ENCODE measurements around the gene ALPI.

The ALPI gene

DNA sequence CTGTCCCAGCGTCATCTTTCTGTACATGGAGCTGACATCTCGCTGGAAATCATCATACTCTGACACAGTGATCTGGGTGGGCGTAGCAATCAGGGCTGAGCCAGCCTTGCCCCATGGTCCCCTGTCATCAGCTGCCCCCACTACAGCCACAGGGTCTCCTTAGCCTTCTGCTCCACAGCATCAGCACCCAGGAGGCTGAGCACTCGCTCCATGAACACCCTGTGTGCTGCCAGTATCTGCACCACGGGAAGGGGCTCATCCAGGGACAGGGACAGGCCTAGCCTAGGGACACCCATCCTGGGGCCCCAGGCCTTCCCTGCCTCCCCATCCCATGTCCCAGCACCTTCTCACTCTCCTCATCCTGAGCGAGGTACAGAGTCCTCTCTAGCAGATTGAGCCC, 37.9 kb upstream of the ALPI start:
- TF ChIP-seq ZNF8 (CRISPR knock-in tag; IDR thresholded peaks at IDR 0.05) (no peak), ZNF70 (CRISPR knock-in tag; IDR thresholded peaks at IDR 0.05) (no peak), ZC3H10 (CRISPR knock-in tag; IDR thresholded peaks at IDR 0.05) (no peak), ESRRG (CRISPR knock-in tag; IDR thresholded peaks at IDR 0.05) (no peak)
- no peak for ATAC-seq

DNA sequence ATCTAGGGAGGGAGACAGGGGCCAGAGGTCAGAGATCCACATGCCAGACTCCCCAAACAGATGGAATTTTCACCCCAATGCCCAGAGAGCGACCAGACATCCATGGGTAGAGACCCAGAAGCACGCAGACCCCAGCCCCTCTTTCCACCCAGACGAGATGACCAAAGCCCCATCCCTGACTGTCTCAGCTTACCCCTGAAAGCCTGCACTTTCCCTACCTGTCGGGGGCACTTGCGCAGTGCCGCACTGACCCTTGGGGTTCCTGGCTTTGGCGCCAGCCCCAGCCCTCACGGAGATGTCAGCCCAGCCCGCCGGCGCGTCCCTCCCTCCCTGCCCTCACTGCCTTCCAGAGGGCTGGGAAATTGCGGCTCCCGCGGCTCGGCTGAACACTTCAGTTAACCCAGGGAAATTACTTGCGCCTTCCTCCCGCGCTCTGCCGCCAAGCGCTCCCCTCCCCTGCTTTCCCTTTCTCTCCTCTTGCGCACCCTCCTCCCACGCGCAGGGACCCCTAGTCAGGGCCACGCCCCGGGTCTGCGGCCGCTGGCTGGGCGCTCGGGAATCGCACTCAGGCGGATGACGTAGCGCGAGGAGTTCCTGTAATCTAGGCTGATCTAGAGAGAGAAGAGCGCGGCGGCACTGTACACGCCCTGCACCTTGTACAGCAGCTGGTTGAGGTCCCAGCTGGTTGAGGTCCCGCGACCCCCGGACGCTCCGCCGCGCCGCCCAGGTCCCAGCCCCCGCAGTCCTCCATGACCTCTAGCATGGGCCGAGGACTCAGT, 37.3 kb upstream of the ALPI start:
- TF ChIP-seq, protein P1, sequence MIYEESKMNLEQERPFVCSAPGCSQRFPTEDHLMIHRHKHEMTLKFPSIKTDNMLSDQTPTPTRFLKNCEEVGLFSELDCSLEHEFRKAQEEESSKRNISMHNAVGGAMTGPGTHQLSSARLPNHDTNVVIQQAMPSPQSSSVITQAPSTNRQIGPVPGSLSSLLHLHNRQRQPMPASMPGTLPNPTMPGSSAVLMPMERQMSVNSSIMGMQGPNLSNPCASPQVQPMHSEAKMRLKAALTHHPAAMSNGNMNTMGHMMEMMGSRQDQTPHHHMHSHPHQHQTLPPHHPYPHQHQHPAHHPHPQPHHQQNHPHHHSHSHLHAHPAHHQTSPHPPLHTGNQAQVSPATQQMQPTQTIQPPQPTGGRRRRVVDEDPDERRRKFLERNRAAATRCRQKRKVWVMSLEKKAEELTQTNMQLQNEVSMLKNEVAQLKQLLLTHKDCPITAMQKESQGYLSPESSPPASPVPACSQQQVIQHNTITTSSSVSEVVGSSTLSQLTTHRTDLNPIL (CRISPR knock-in tag; IDR thresholded peaks at IDR 0.05; ENCODE audit: low read depth), result no peak
- no peak for TF ChIP-seq BACH2 (CRISPR knock-in tag; IDR thresholded peaks at IDR 0.05; ENCODE audit: borderline replicate concordance)
- no peak for TF ChIP-seq ZNF565 (CRISPR knock-in tag; conservative IDR thresholded peaks at IDR 0.05; ENCODE audit: low read depth)
- TF ChIP-seq ZFP3 (CRISPR knock-in tag; IDR thresholded peaks at IDR 0.05), result no peak
- TF ChIP-seq TOX (CRISPR knock-in tag; IDR thresholded peaks at IDR 0.05; ENCODE audit: borderline replicate concordance), result no peak
- TF ChIP-seq ZNF70 (CRISPR knock-in tag; IDR thresholded peaks at IDR 0.05), result no peak
- TF ChIP-seq, protein P2, sequence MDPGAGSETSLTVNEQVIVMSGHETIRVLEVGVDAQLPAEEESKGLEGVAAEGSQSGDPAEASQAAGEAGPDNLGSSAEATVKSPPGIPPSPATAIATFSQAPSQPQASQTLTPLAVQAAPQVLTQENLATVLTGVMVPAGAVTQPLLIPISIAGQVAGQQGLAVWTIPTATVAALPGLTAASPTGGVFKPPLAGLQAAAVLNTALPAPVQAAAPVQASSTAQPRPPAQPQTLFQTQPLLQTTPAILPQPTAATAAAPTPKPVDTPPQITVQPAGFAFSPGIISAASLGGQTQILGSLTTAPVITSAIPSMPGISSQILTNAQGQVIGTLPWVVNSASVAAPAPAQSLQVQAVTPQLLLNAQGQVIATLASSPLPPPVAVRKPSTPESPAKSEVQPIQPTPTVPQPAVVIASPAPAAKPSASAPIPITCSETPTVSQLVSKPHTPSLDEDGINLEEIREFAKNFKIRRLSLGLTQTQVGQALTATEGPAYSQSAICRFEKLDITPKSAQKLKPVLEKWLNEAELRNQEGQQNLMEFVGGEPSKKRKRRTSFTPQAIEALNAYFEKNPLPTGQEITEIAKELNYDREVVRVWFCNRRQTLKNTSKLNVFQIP (CRISPR knock-in tag; IDR thresholded peaks at IDR 0.05; ENCODE audit: borderline replicate concordance, low read depth), result no peak
- TF ChIP-seq, protein P3, sequence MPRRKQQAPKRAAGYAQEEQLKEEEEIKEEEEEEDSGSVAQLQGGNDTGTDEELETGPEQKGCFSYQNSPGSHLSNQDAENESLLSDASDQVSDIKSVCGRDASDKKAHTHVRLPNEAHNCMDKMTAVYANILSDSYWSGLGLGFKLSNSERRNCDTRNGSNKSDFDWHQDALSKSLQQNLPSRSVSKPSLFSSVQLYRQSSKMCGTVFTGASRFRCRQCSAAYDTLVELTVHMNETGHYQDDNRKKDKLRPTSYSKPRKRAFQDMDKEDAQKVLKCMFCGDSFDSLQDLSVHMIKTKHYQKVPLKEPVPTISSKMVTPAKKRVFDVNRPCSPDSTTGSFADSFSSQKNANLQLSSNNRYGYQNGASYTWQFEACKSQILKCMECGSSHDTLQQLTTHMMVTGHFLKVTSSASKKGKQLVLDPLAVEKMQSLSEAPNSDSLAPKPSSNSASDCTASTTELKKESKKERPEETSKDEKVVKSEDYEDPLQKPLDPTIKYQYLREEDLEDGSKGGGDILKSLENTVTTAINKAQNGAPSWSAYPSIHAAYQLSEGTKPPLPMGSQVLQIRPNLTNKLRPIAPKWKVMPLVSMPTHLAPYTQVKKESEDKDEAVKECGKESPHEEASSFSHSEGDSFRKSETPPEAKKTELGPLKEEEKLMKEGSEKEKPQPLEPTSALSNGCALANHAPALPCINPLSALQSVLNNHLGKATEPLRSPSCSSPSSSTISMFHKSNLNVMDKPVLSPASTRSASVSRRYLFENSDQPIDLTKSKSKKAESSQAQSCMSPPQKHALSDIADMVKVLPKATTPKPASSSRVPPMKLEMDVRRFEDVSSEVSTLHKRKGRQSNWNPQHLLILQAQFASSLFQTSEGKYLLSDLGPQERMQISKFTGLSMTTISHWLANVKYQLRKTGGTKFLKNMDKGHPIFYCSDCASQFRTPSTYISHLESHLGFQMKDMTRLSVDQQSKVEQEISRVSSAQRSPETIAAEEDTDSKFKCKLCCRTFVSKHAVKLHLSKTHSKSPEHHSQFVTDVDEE (CRISPR knock-in tag; IDR thresholded peaks at IDR 0.05), result no peak
- TF ChIP-seq ARNTL (CRISPR knock-in tag; IDR thresholded peaks at IDR 0.05; ENCODE audit: borderline replicate concordance, low read depth), result no peak
- TF ChIP-seq ZC3H10 (CRISPR knock-in tag; IDR thresholded peaks at IDR 0.05), result no peak
- peak; percentile 46; the same call in 2 of the 3 replicates for ATAC-seq

DNA sequence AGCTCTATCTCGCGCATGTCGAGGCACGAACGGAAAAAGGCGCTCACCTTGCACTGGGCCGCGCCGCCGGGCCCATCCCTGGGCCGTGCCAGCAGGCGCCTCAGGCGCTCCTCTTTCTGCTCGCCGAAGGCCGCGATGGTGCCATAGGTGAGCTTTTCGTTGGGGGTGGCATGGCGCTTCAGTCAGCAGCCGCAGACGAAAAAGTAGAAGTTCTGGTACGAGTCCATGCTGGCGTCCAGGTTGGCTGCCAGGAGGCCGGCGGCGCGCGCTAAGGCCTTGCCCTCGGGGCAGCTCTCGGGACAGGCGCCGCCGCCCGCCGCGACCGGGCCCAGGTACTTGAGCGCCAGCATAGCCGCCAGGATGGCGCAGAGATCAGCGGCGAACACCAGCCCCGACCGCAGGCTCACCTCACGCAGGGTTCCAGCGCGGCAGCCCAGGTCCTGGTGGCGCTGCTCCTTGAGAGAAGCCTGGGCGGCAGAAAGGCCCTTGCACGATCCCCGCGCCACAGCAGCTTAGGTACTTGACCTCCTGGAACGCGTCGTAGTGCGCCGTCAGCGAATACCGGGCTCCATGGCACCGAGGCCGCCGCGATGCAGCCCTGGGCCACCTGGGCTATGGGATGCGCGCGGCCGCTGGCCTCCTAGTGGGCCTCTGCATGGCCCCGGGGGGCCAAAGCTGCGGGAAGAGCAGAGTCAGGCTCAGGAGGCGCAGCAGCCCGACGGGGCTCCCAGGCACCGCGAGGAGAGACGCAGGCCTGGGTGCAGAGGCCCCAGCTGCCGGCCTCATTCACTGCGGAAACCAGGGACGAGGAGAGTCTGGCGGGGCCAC, 36.5 kb upstream of the ALPI start:
- ATAC-seq, result no peak; the same call in 2 of the 3 replicates
- TF ChIP-seq, protein P4, sequence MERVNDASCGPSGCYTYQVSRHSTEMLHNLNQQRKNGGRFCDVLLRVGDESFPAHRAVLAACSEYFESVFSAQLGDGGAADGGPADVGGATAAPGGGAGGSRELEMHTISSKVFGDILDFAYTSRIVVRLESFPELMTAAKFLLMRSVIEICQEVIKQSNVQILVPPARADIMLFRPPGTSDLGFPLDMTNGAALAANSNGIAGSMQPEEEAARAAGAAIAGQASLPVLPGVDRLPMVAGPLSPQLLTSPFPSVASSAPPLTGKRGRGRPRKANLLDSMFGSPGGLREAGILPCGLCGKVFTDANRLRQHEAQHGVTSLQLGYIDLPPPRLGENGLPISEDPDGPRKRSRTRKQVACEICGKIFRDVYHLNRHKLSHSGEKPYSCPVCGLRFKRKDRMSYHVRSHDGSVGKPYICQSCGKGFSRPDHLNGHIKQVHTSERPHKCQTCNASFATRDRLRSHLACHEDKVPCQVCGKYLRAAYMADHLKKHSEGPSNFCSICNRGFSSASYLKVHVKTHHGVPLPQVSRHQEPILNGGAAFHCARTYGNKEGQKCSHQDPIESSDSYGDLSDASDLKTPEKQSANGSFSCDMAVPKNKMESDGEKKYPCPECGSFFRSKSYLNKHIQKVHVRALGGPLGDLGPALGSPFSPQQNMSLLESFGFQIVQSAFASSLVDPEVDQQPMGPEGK (CRISPR knock-in tag; IDR thresholded peaks at IDR 0.05; ENCODE audit: borderline replicate concordance), result no peak
- TF ChIP-seq GLIS3 (CRISPR knock-in tag; IDR thresholded peaks at IDR 0.05) (no peak), ZNF565 (CRISPR knock-in tag; conservative IDR thresholded peaks at IDR 0.05; ENCODE audit: low read depth) (no peak), ISL1 (CRISPR knock-in tag; IDR thresholded peaks at IDR 0.05) (no peak), PPARA (CRISPR knock-in tag; IDR thresholded peaks at IDR 0.05; ENCODE audit: borderline replicate concordance) (no peak), ZFP3 (CRISPR knock-in tag; IDR thresholded peaks at IDR 0.05) (no peak), ESRRG (CRISPR knock-in tag; IDR thresholded peaks at IDR 0.05) (no peak), CSDC2 (CRISPR knock-in tag; IDR thresholded peaks at IDR 0.05) (no peak), ZC3H10 (CRISPR knock-in tag; IDR thresholded peaks at IDR 0.05) (no peak), ZFP30 (CRISPR knock-in tag; IDR thresholded peaks at IDR 0.05) (no peak), OSR1 (CRISPR knock-in tag; IDR thresholded peaks at IDR 0.05) (no peak)
- TF ChIP-seq, protein P2 (CRISPR knock-in tag; IDR thresholded peaks at IDR 0.05; ENCODE audit: borderline replicate concordance, low read depth), result no peak
- TF ChIP-seq, protein P5, sequence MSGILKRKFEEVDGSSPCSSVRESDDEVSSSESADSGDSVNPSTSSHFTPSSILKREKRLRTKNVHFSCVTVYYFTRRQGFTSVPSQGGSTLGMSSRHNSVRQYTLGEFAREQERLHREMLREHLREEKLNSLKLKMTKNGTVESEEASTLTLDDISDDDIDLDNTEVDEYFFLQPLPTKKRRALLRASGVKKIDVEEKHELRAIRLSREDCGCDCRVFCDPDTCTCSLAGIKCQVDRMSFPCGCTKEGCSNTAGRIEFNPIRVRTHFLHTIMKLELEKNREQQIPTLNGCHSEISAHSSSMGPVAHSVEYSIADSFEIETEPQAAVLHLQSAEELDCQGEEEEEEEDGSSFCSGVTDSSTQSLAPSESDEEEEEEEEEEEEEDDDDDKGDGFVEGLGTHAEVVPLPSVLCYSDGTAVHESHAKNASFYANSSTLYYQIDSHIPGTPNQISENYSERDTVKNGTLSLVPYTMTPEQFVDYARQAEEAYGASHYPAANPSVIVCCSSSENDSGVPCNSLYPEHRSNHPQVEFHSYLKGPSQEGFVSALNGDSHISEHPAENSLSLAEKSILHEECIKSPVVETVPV (CRISPR knock-in tag; IDR thresholded peaks at IDR 0.05), result no peak
- TF ChIP-seq, protein P3 (CRISPR knock-in tag; IDR thresholded peaks at IDR 0.05), result no peak
